ENCODE results near the gene INAFM2. TPM values are rescaled to one million over a fixed set of nuclear protein-coding genes. Genes with fewer than 3 reads are reported as not detected.

The INAFM2 gene
- polyA plus RNA-seq, 2 donors = 6.4 to 7.0 TPM

DNA sequence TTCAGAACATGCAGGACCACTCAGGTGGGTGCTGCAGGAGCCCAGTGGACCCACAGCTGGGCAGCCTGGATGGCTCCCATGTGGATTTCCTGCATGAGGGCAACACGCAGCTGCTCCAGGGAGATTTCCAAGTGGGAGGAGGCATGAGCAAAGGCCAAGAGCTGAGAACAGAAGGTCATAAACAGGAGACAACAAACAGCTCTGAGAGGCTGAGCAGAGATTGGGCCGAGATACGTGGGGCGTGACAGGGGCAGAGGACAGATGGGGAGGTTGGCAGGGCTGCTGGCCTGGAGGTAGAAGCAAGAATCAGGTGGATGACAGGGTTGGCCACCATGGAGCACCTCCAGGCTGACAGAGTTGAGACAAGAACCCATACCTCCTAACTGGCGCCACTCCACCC lies 30.2 kb downstream of the INAFM2 start:
- no peaks in the 10 kb centered on the region for H3K36me3 ChIP-seq (ENCODE audit: control insufficient read depth in 2 of 2, insufficient read depth in 2 of 2, low read length in 1 of 2)
- WGBS, 2 donors = 68 to 83% methylated on average over 5 of the region's 5 CpGs
- H3K27ac ChIP-seq (ENCODE audit: low read depth in 2 of 2, low read length in 1 of 2) = no peak overlapping the region
- H3K27me3 ChIP-seq (ENCODE audit: control insufficient read depth in 1 of 2, insufficient read depth in 2 of 2, low read length in 2 of 2) = no peaks in the 10 kb centered on the region
- no peaks in the 10 kb centered on the region for H3K9me3 ChIP-seq (ENCODE audit: control insufficient read depth in 2 of 2, insufficient read depth in 1 of 2, low read depth in 1 of 2, low read length in 1 of 2)
- no peak overlapping the region for H3K4me3 ChIP-seq (ENCODE audit: low read depth in 1 of 2, low read length in 2 of 2)
- peaks cover 6 to 10% of the 10 kb centered on the region in 2 donors for H3K4me1 ChIP-seq (ENCODE audit: control insufficient read depth in 2 of 2, insufficient read depth in 2 of 2, low read length in 1 of 2)

DNA sequence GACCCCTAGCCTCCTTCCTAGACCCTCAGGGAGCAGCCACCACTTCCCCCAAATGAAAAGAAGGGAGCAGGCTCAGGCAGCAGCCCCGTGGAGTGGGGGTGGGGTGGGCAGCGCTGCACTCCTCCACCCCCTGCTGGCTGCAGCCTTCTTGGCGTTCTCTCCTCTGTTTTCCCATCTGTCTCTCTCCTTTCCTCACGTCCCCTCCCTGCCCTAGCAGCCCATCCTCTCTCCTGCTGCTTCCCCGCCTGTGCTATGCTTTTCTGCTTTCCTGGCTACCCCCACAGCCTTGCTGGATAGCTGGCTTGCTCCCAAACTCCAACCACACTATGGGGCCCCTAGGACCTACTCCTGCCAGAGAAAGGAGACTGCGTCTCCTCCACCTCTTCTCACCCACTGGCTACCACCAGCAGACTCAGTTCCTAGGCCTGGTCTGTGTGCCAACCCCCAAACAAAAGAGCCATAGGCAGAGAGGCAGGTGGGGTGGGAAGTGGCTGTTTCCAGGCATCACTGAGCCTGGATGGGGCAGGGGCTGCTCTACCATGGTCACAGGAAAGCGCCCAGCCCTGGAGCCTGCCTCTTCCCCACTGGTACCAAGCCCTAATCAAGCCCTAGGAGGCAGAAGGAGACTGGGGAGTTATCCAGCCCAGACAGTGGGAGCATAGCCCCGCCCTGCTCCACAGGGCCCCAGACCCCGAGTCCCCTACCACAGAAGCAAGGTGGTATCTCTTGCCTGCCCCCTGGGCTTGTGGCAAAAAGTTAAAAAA lies 31.1 kb downstream of the INAFM2 start:
- no peaks in the 10 kb centered on the region for H3K36me3 ChIP-seq (ENCODE audit: control insufficient read depth in 2 of 2, insufficient read depth in 2 of 2, low read length in 1 of 2)
- H3K27ac ChIP-seq (ENCODE audit: low read depth in 2 of 2, low read length in 1 of 2) = no peak overlapping the region
- 45% methylated on average over 9 of the region's 9 CpGs for WGBS, 2 donors
- no peaks in the 10 kb centered on the region for H3K9me3 ChIP-seq (ENCODE audit: control insufficient read depth in 2 of 2, insufficient read depth in 1 of 2, low read depth in 1 of 2, low read length in 1 of 2)
- H3K27me3 ChIP-seq (ENCODE audit: control insufficient read depth in 1 of 2, insufficient read depth in 2 of 2, low read length in 2 of 2) = no peaks in the 10 kb centered on the region
- H3K4me1 ChIP-seq (ENCODE audit: control insufficient read depth in 2 of 2, insufficient read depth in 2 of 2, low read length in 1 of 2) = peaks cover 6 to 10% of the 10 kb centered on the region in 2 donors
- no peak overlapping the region for H3K4me3 ChIP-seq (ENCODE audit: low read depth in 1 of 2, low read length in 2 of 2)

DNA sequence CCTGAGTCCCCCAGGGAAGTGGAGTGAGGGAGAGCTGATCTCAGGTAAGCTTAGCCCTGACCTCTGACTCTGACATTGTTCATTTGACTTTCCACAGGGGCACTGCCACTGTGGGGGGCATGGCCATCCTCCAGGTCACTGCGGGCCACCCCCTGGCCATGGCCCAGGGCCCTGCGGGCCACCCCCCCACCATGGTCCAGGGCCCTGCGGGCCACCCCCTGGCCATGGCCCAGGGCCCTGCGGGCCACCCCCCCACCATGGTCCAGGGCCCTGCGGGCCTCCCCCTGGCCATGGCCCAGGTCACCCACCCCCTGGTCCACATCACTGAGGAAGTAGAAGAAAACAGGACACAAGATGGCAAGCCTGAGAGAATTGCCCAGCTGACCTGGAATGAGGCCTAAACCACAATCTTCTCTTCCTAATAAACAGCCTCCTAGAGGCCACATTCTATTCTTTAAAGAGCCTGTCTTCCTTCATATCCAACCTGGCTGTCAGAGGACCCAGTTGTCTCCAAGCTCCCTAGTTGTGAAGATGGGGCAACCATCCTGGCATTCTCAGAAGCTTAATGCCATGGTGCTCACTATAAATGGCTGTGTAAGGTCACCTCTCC lies 32.6 kb downstream of the INAFM2 start:
- Histone ChIP-seq H3K4me3 (ENCODE audit: low read depth in 1 of 2, low read length in 2 of 2) (no peak overlapping the region), H3K4me1 (ENCODE audit: control insufficient read depth in 2 of 2, insufficient read depth in 2 of 2, low read length in 1 of 2) (peaks cover 6 to 10% of the 10 kb centered on the region in 2 donors), H3K27ac (ENCODE audit: low read depth in 2 of 2, low read length in 1 of 2) (no peak overlapping the region), H3K27me3 (ENCODE audit: control insufficient read depth in 1 of 2, insufficient read depth in 2 of 2, low read length in 2 of 2) (no peaks in the 10 kb centered on the region), H3K9me3 (ENCODE audit: control insufficient read depth in 2 of 2, insufficient read depth in 1 of 2, low read depth in 1 of 2, low read length in 1 of 2) (no peaks in the 10 kb centered on the region), H3K36me3 (ENCODE audit: control insufficient read depth in 2 of 2, insufficient read depth in 2 of 2, low read length in 1 of 2) (no peaks in the 10 kb centered on the region)
- 80 to 86% methylated on average over 5 of the region's 5 CpGs for WGBS, 2 donors

DNA sequence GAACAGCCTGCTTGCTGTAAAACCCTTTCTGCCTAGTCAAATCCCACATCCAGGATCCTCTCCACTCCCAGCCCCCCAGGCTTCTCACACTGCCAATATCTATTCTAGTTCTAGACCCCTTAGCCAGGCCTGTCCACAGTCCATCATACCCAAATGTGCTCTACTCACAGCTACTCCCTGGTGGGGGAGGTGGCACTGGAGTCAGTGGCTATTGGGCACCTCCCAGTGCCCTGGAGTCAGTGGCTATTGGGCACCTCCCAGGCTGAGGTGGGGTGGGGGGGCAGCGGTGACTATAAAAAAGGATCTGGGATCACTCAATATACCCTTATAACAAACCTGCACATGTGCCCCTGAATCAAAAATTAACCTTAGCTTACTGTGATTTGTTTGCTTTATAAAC lies 33.8 kb downstream of the INAFM2 start:
- H3K27ac ChIP-seq (ENCODE audit: low read depth in 2 of 2, low read length in 1 of 2) = no peak overlapping the region
- peaks cover 6 to 10% of the 10 kb centered on the region in 2 donors for H3K4me1 ChIP-seq (ENCODE audit: control insufficient read depth in 2 of 2, insufficient read depth in 2 of 2, low read length in 1 of 2)
- H3K4me3 ChIP-seq (ENCODE audit: low read depth in 1 of 2, low read length in 2 of 2) = no peak overlapping the region
- WGBS, 2 donors = 59 to 69% methylated on average over 1 of the region's 1 CpG
- no peaks in the 10 kb centered on the region for H3K9me3 ChIP-seq (ENCODE audit: control insufficient read depth in 2 of 2, insufficient read depth in 1 of 2, low read depth in 1 of 2, low read length in 1 of 2)
- H3K27me3 ChIP-seq (ENCODE audit: control insufficient read depth in 1 of 2, insufficient read depth in 2 of 2, low read length in 2 of 2) = no peaks in the 10 kb centered on the region
- no peaks in the 10 kb centered on the region for H3K36me3 ChIP-seq (ENCODE audit: control insufficient read depth in 2 of 2, insufficient read depth in 2 of 2, low read length in 1 of 2)

DNA sequence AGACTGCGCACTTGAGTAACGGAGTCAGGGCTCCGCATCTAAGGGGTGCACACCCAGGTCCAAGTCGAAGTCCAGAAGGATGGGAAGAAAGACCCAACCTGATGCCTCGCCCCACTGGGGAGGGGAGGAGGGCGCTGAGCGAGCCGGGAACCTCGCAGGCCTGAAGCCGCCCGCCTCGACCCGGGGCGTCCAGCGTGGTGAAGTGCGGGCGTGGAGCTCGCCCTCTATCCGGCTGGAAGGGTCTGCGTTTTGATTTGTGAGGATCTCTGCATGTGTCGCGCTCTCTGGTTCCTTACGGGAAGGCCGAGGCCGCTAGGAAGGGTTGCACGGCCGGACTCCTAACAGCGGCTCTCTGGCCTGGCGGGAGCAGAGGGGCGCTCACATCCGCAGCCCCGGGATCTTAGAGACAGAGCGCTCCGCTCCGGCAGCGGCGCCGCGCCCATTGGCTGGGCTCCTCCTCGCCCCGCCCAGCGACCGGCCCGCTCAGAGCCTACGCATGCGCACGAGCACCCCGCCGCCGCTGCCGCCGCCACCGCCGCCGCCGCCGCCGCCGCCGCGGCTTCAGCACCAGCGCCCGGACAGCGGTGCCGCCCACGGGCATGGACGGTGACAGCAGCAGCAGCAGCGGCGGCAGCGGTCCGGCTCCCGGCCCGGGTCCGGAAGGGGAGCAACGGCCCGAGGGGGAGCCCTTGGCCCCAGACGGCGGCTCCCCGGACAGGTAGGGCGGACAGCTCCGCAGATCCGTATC lies 34.4 kb downstream of the INAFM2 start, which contains the start of gene DISP2:
Gene DISP2 (plus strand): TSS at position 497 of the 748 bp plus-strand sequence. CDS start 103 bp downstream, at position 600.
- H3K4me3 ChIP-seq (ENCODE audit: low read depth in 1 of 2, low read length in 2 of 2) = peak within 1 kb of the TSS; percentile 43 to 48
- peak within 1 kb of the TSS in 1 of 2 donors; percentile 14 for H3K27ac ChIP-seq (ENCODE audit: low read depth in 2 of 2, low read length in 1 of 2)

DNA sequence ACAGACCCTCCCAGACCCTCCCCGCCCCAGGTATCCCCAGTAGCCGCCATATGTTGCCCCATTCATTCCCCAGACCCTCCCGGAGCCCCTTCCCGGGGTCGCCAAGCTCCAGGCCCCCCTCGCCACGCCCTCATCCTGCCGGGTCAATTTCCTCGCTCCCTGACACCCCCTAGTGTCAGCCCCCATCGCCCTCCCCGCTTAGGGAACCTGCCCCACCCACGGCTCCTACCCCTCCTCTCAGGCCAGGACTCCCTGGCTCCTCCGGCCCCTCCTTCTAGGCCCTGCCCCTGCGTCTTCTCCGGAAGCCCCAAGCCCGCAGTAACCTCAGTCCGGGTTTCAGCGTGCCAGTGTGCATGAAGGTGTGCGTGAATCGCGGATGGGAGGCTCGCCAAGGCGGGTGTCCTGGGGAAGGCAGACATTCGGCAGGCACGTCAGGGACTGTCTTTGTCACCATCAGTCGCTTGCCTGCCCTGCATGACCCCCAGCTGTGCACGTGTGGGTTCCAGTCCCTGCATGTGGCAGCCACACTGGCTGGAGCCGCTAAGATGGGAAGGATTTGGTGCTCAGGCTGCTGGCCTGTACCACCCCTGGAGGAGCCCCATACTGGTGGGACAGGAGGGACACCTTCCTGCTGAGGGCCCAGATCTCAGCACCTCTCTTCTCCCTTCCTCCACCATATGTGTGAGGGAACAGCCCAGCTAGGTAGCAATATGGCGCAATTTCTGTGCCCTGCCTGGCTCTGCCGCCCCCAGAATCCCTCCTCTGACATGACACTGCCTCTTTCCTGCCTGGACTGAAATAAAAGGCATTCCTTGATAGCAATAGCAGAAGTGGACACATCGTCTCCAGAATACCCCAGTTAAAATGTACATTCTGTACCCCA lies 35.2 kb downstream of the INAFM2 start:
- H3K4me3 ChIP-seq (ENCODE audit: low read depth in 1 of 2, low read length in 2 of 2) = peak overlapping the region; percentile 36 to 48
- peaks cover 4 to 10% of the 10 kb centered on the region in 2 donors for H3K4me1 ChIP-seq (ENCODE audit: control insufficient read depth in 2 of 2, insufficient read depth in 2 of 2, low read length in 1 of 2)
- H3K36me3 ChIP-seq (ENCODE audit: control insufficient read depth in 2 of 2, insufficient read depth in 2 of 2, low read length in 1 of 2) = no peaks in the 10 kb centered on the region
- H3K27me3 ChIP-seq (ENCODE audit: control insufficient read depth in 1 of 2, insufficient read depth in 2 of 2, low read length in 2 of 2) = no peaks in the 10 kb centered on the region
- no peaks in the 10 kb centered on the region for H3K9me3 ChIP-seq (ENCODE audit: control insufficient read depth in 2 of 2, insufficient read depth in 1 of 2, low read depth in 1 of 2, low read length in 1 of 2)
- no peak overlapping the region for H3K27ac ChIP-seq (ENCODE audit: low read depth in 2 of 2, low read length in 1 of 2)
- 11% methylated on average over 31 of the region's 31 CpGs for WGBS, 2 donors

More for the DNA sequence above, 34.4 kb downstream of the INAFM2 start, which contains the start of gene DISP2:
- no peaks in the 10 kb centered on the region for H3K36me3 ChIP-seq (ENCODE audit: control insufficient read depth in 2 of 2, insufficient read depth in 2 of 2, low read length in 1 of 2)
- H3K4me1 ChIP-seq (ENCODE audit: control insufficient read depth in 2 of 2, insufficient read depth in 2 of 2, low read length in 1 of 2) = peaks cover 6 to 10% of the 10 kb centered on the region in 2 donors
- WGBS, 2 donors = 4% methylated on average over 57 to 82 of the region's 82 CpGs
- no peaks in the 10 kb centered on the region for H3K27me3 ChIP-seq (ENCODE audit: control insufficient read depth in 1 of 2, insufficient read depth in 2 of 2, low read length in 2 of 2)
- H3K9me3 ChIP-seq (ENCODE audit: control insufficient read depth in 2 of 2, insufficient read depth in 1 of 2, low read depth in 1 of 2, low read length in 1 of 2) = no peaks in the 10 kb centered on the region

DNA sequence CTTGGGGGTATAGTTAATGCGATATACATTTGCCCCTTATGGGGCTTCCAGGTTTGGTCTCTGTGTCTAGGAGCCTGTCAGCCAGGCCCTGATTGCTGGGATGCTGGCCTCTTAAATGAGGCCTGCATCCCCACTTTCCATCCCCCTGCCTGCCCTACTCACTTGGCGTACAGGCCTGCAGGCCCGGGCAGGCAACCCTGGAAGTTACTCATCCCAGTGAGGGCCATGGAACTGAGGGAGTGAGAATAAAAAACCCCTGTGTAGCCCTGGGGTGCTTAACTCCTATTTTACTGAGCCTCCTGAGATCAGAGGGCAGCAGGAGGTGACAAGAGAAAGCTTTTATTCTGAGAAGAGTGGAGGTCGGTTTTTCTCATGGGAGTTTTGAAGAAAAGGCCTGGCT lies 36.5 kb downstream of the INAFM2 start:
- WGBS, 2 donors = 82 to 88% methylated on average over 4 of the region's 4 CpGs
- H3K27me3 ChIP-seq (ENCODE audit: control insufficient read depth in 1 of 2, insufficient read depth in 2 of 2, low read length in 2 of 2) = no peaks in the 10 kb centered on the region

DNA sequence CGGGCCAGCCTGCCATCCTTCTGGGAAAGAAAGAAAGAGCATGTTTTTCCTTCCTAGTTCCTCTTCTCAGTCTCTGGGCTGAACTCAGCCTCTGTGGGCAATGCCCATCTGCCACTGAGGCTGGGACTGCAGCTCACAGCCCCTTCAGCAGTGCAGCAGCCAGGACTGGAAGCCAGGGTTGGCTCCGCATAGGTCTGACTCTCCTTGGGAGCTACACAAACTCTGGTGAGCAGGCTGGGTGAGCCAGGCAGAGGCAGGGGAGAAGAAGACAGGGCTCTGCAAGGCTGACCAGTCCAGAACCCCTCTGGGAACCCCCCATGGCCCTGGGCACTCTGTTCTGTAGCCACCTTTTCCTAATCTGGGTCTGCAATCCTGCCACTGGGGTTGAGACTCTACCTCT lies 38.1 kb downstream of the INAFM2 start:
- 82 to 88% methylated on average over 2 of the region's 2 CpGs for WGBS, 2 donors
- Histone ChIP-seq H3K9me3 (ENCODE audit: control insufficient read depth in 2 of 2, insufficient read depth in 1 of 2, low read depth in 1 of 2, low read length in 1 of 2) (no peaks in the 10 kb centered on the region), H3K27me3 (ENCODE audit: control insufficient read depth in 1 of 2, insufficient read depth in 2 of 2, low read length in 2 of 2) (no peaks in the 10 kb centered on the region), H3K36me3 (ENCODE audit: control insufficient read depth in 2 of 2, insufficient read depth in 2 of 2, low read length in 1 of 2) (no peaks in the 10 kb centered on the region), H3K4me3 (ENCODE audit: low read depth in 1 of 2, low read length in 2 of 2) (no peak overlapping the region), H3K4me1 (ENCODE audit: control insufficient read depth in 2 of 2, insufficient read depth in 2 of 2, low read length in 1 of 2) (peaks cover 4 to 10% of the 10 kb centered on the region in 2 donors), H3K27ac (ENCODE audit: low read depth in 2 of 2, low read length in 1 of 2) (no peak overlapping the region)

More for the DNA sequence above, 36.5 kb downstream of the INAFM2 start:
- no peak overlapping the region for H3K27ac ChIP-seq (ENCODE audit: low read depth in 2 of 2, low read length in 1 of 2)
- H3K4me1 ChIP-seq (ENCODE audit: control insufficient read depth in 2 of 2, insufficient read depth in 2 of 2, low read length in 1 of 2) = peaks cover 4 to 10% of the 10 kb centered on the region in 2 donors
- H3K9me3 ChIP-seq (ENCODE audit: control insufficient read depth in 2 of 2, insufficient read depth in 1 of 2, low read depth in 1 of 2, low read length in 1 of 2) = no peaks in the 10 kb centered on the region
- no peak overlapping the region for H3K4me3 ChIP-seq (ENCODE audit: low read depth in 1 of 2, low read length in 2 of 2)
- no peaks in the 10 kb centered on the region for H3K36me3 ChIP-seq (ENCODE audit: control insufficient read depth in 2 of 2, insufficient read depth in 2 of 2, low read length in 1 of 2)

DNA sequence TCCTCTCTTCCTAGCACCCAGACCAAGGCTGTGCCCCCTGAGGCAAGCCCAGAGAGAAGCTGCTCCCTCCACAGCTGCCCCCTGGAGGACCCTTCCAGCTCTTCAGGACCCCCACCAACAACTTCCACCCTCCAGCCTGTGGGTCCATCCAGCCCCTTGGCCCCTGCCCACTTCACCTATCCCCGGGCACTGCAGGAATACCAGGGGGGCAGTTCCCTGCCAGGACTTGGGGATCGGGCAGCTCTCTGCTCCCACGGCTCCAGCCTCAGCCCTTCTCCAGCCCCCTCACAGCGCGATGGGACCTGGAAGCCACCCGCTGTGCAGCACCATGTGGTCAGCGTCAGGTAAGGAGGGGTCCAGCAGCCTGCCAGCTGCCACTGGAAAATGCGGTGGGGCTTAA lies 40.1 kb downstream of the INAFM2 start:
- Histone ChIP-seq H3K4me1 (ENCODE audit: control insufficient read depth in 2 of 2, insufficient read depth in 2 of 2, low read length in 1 of 2) (peaks cover 7 to 16% of the 10 kb centered on the region in 2 donors), H3K27ac (ENCODE audit: low read depth in 2 of 2, low read length in 1 of 2) (no peak overlapping the region), H3K36me3 (ENCODE audit: control insufficient read depth in 2 of 2, insufficient read depth in 2 of 2, low read length in 1 of 2) (no peaks in the 10 kb centered on the region), H3K27me3 (ENCODE audit: control insufficient read depth in 1 of 2, insufficient read depth in 2 of 2, low read length in 2 of 2) (no peaks in the 10 kb centered on the region), H3K4me3 (ENCODE audit: low read depth in 1 of 2, low read length in 2 of 2) (no peak overlapping the region), H3K9me3 (ENCODE audit: control insufficient read depth in 2 of 2, insufficient read depth in 1 of 2, low read depth in 1 of 2, low read length in 1 of 2) (no peaks in the 10 kb centered on the region)
- WGBS, 2 donors = 85% methylated on average over 7 to 8 of the region's 8 CpGs

Data from esophagus (tissue), 2 donors.